ENCODE results near the gene FLOT1.

GRCh38 chr6:30700340-30700739 lies 42.1 kb downstream of the FLOT1 start:
- TF ChIP-seq CTCF (IDR thresholded peaks at IDR 0.05) (no peak), POLR2A (IDR thresholded peaks at IDR 0.05) (no peak)
